HepG2 (cell line): ENCODE measurements around the gene KTI12. TPM values are rescaled to one million over a fixed set of nuclear protein-coding genes. Genes with fewer than 3 reads are reported as not detected.
A peak's percentile ranks its signal among the peaks of the same experiment; 100 is the strongest.

Experiments used
- AGO1 ChIP-seq: fragments of 200-400 bp; formaldehyde crosslinking; IDR thresholded peaks from 2 replicates; pipeline ENCODE4 v1.6.1; 2017; ENCODE audit warnings: mild to moderate bottlenecking, low read depth, low read length, moderate library complexity; ENCODE audit not compliant: poor library complexity, severe bottlenecking
- ATF7 ChIP-seq, 2 experiments: fragments of 450-650 bp in 1 of 2; sonication (generic) in 1 of 2; formaldehyde crosslinking in 1 of 2; IDR thresholded peaks; 2 replicates each; pipeline versions ENCODE4 v1.4.0 to v1.6.1; 2016 to 2020; ENCODE audit warnings: antibody characterized with exemption in 1 of 2, mild to moderate bottlenecking in 1 of 2, missing genetic modification reagents in 1 of 2
- CSRNP1 ChIP-seq: sonication (generic); formaldehyde crosslinking; IDR thresholded peaks from 2 replicates; pipeline ENCODE4 v1.8.1; 2023; ENCODE audit warnings: mild to moderate bottlenecking, missing genetic modification reagents
- HIVEP1 ChIP-seq: sonication (generic); formaldehyde crosslinking; IDR thresholded peaks from 2 replicates; pipeline ENCODE4 v1.4.0; 2020; ENCODE audit warnings: mild to moderate bottlenecking, missing genetic modification reagents
- HMGXB3 ChIP-seq: sonication (generic); formaldehyde crosslinking; IDR thresholded peaks from 2 replicates; pipeline ENCODE4 v1.4.0; 2020; ENCODE audit warnings: missing genetic modification reagents, borderline replicate concordance
- KDM5A ChIP-seq: fragments of 200-600 bp; sonication (generic); IDR thresholded peaks from 2 replicates; pipeline ENCODE4 v1.7.0; 2018; ENCODE audit warnings: antibody characterized with exemption, mild to moderate bottlenecking, low read length, borderline replicate concordance
- MTERF4 ChIP-seq: sonication (generic); formaldehyde crosslinking; IDR thresholded peaks from 2 replicates; pipeline ENCODE4 v1.8.0; 2023; ENCODE audit warnings: mild to moderate bottlenecking, missing genetic modification reagents
- MZF1 ChIP-seq: sonication (generic); formaldehyde crosslinking; IDR thresholded peaks from 2 replicates; pipeline ENCODE4 v1.8.1; 2023; ENCODE audit warnings: mild to moderate bottlenecking, missing genetic modification reagents, borderline replicate concordance
- PHF20 ChIP-seq: sonication (generic); formaldehyde crosslinking; IDR thresholded peaks from 2 replicates; pipeline ENCODE4 v1.5.0; 2020; ENCODE audit warnings: mild to moderate bottlenecking, missing genetic modification reagents
- RELA ChIP-seq: sonication (generic); formaldehyde crosslinking; IDR thresholded peaks from 2 replicates; pipeline ENCODE4 v1.4.0; 2020; ENCODE audit warnings: missing genetic modification reagents
- RFX5 ChIP-seq: IDR thresholded peaks from 2 replicates; pipeline ENCODE4 v1.6.1; 2011; ENCODE audit warnings: low read depth, low read length, improper control_type of control experiment
- SMC3 ChIP-seq: IDR thresholded peaks from 2 replicates; pipeline ENCODE4 v1.6.1; 2011; ENCODE audit warnings: low read length, improper control_type of control experiment
- YEATS2 ChIP-seq: sonication (generic); formaldehyde crosslinking; IDR thresholded peaks from 2 replicates; pipeline ENCODE4 v1.4.0; 2020; ENCODE audit warnings: missing genetic modification reagents, borderline replicate concordance
- ZBTB14 ChIP-seq: sonication (generic); formaldehyde crosslinking; IDR thresholded peaks from 2 replicates; pipeline ENCODE4 v1.4.0; 2020; ENCODE audit warnings: missing genetic modification reagents
- ZFP36L2 ChIP-seq: sonication (generic); formaldehyde crosslinking; IDR thresholded peaks from 2 replicates; pipeline ENCODE4 v1.4.0; 2020; ENCODE audit warnings: missing genetic modification reagents
- ZNF639 ChIP-seq: conservative IDR thresholded peaks from 2 replicates; pipeline ENCODE4 v1.6.1; 2018; ENCODE audit warnings: missing genetic modification reagents
- ZNF709 ChIP-seq: sonication (generic); formaldehyde crosslinking; IDR thresholded peaks from 2 replicates; pipeline ENCODE4 v1.5.0; 2020; ENCODE audit warnings: mild to moderate bottlenecking, missing genetic modification reagents
- ZNF891 ChIP-seq: sonication (generic); formaldehyde crosslinking; IDR thresholded peaks from 2 replicates; pipeline ENCODE4 v1.5.0; 2020; ENCODE audit warnings: mild to moderate bottlenecking, missing genetic modification reagents
- polyA plus RNA-seq, 8 experiments: library from polyadenylated mRNA; depleted of rRNA in 3 of 8; stranded (reverse) in 7 of 8; unstranded in 1 of 8; fragments of >200 nt; fragmentation: Illumina TruSeq in 4 of 8; extraction: Trizol in 4 of 8; gene quantifications; 2 replicates each; pipeline versions ENCODE4 v1.2.1 to v1.2.3, GENCODE V29; 2011 to 2016; ENCODE audit warnings: low read depth in 4 of 8, missing spikeins in 1 of 8, mixed read lengths in 1 of 8; ENCODE audit not compliant: insufficient read depth in 1 of 8
- total RNA-seq, 5 experiments: library from RNA; depleted of rRNA; stranded (reverse); fragments of >200 nt; fragmentation: Illumina TruSeq; extraction: Trizol; gene quantifications; 2 replicates each; pipeline ENCODE4 v1.2.3, GENCODE V29; 2016; ENCODE audit warnings: low read depth in 1 of 5
- TF ChIP-seq, protein P1 (sequence below): sonication (generic); formaldehyde crosslinking; IDR thresholded peaks from 2 replicates; pipeline ENCODE4 v1.5.0; 2020; ENCODE audit warnings: missing genetic modification reagents

Gene KTI12
- total and polyA plus RNA-seq, 2 of the 13 experiments (the other 11 are each of a cell fraction or from before 2014, with no cell fraction given) = 7.4 to 10.2 TPM

- TF ChIP-seq HIVEP1 (CRISPR knock-in tag) (peak; percentile 37; the same call in 1 of the 2 replicates), MZF1 (CRISPR knock-in tag) (no peak), KDM5A (no peak; the same call in 1 of the 2 replicates), SMC3 (peak; percentile 46), MTERF4 (no peak), ZNF709 (CRISPR knock-in tag) (no peak), RELA (CRISPR knock-in tag) (no peak), CSRNP1 (CRISPR knock-in tag) (peak; percentile 52; the same call in 1 of the 2 replicates), YEATS2 (CRISPR knock-in tag) (peak; percentile 53; the same call in 1 of the 2 replicates), RFX5 (no peak), ZBTB14 (CRISPR knock-in tag) (no peak), HMGXB3 (CRISPR knock-in tag) (peak; percentile 93), AGO1 (no peak), ZFP36L2 (CRISPR knock-in tag) (no peak), PHF20 (CRISPR knock-in tag) (no peak; the same call in 1 of the 2 replicates), ATF7 (IDR thresholded peaks at IDR 0.05) (0 out of 2 replicates have a peak, but pooled peaks have one; percentile 8), ATF7 (CRISPR knock-in tag; IDR thresholded peaks at IDR 0.05) (0 out of 2 replicates have a peak, but pooled peaks have one; percentile 48), ZNF891 (CRISPR knock-in tag) (no peak), ZNF639 (CRISPR knock-in tag) (peak; percentile 81)
- TF ChIP-seq, protein P1, sequence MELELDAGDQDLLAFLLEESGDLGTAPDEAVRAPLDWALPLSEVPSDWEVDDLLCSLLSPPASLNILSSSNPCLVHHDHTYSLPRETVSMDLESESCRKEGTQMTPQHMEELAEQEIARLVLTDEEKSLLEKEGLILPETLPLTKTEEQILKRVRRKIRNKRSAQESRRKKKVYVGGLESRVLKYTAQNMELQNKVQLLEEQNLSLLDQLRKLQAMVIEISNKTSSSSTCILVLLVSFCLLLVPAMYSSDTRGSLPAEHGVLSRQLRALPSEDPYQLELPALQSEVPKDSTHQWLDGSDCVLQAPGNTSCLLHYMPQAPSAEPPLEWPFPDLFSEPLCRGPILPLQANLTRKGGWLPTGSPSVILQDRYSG (CRISPR knock-in tag) = no peak
These were observed 3.8 kb upstream of the KTI12 start (continued) for GRCh38 chr1:52037402-52037814.
